SH-SY5Y (cell line): ENCODE measurements around the gene CDK16.

Source experiments
- GATA2 ChIP-seq: IDR thresholded peaks from 2 replicates; pipeline ENCODE4 v1.6.1; 2011; ENCODE audit warnings: mild to moderate bottlenecking, low read depth, low read length
- GATA3 ChIP-seq: IDR thresholded peaks from 2 replicates; pipeline ENCODE4 v1.6.1; 2011; ENCODE audit warnings: low read depth, mild to moderate bottlenecking, low read length, moderate library complexity

- no peak for TF ChIP-seq GATA2
- TF ChIP-seq GATA3 = no peak
These were observed 5.9 kb downstream of the CDK16 start for GRCh38 chrX:47224266-47224895.
